GM23338 (cell line): Measurements from ENCODE around the gene RIT1. TPM values are rescaled to one million over a fixed set of nuclear protein-coding genes. Genes with fewer than 3 reads are reported as not detected.

Experiments used
- ATAC-seq: fragments of 200-7000 bp; cut with Tn5 transposase; 3 replicates; pipeline ENCODE4 v1.9.1; 2020
- DNase-seq: peaks from one replicate; pipeline ENCODE4 v3.0.0-alpha.2; 2015; ENCODE audit warnings: low spot score
- H2AFZ ChIP-seq: fragments of 200-600 bp; sonication (generic); 2 replicates; pipeline ENCODE4 v1.8.0; 2016; ENCODE audit warnings: antibody characterized with exemption, mild to moderate bottlenecking, moderate library complexity
- H3F3A ChIP-seq: fragments of 200-600 bp; sonication (generic); replicated peaks from 2 replicates; pipeline ENCODE4 v1.8.0; 2017; ENCODE audit warnings: antibody characterized with exemption, mixed run types, low read depth
- H3K27ac ChIP-seq: fragments of 200-600 bp; sonication (generic); 2 replicates; pipeline ENCODE4 v1.6.1; 2016; ENCODE audit warnings: low read depth
- H3K27me3 ChIP-seq: fragments of 200-600 bp; sonication (generic); 2 replicates; pipeline ENCODE4 v1.8.0; 2016; ENCODE audit warnings: mild to moderate bottlenecking, mixed run types, moderate library complexity; ENCODE audit not compliant: insufficient read depth
- H3K36me3 ChIP-seq: fragments of 200-600 bp; sonication (generic); 2 replicates; pipeline ENCODE4 v1.8.0; 2016; ENCODE audit warnings: mild to moderate bottlenecking; ENCODE audit not compliant: insufficient read depth
- H3K4me1 ChIP-seq: fragments of 200-600 bp; sonication (generic); 2 replicates; pipeline ENCODE4 v1.8.0; 2016; ENCODE audit warnings: mild to moderate bottlenecking, moderate library complexity; ENCODE audit not compliant: insufficient read depth
- H3K4me2 ChIP-seq: fragments of 200-600 bp; sonication (generic); 2 replicates; pipeline ENCODE4 v1.7.1; 2017; ENCODE audit warnings: mixed run types
- H3K4me3 ChIP-seq: fragments of 200-600 bp; sonication (generic); 2 replicates; pipeline ENCODE4 v1.6.1; 2016; ENCODE audit warnings: mixed run types
- H3K79me2 ChIP-seq: fragments of 200-600 bp; sonication (generic); replicated peaks from 2 replicates; pipeline ENCODE4 v1.8.0; 2017; ENCODE audit warnings: mild to moderate bottlenecking; ENCODE audit not compliant: insufficient read depth
- H3K9me2 ChIP-seq: fragments of 200-600 bp; sonication (generic); 2 replicates; pipeline ENCODE4 v1.8.0; 2017; ENCODE audit not compliant: insufficient read depth
- H4K20me1 ChIP-seq: fragments of 200-600 bp; sonication (generic); replicated peaks from 2 replicates; pipeline ENCODE4 v1.8.0; 2017; ENCODE audit warnings: mild to moderate bottlenecking; ENCODE audit not compliant: insufficient read depth
- H3K27ac Mint-ChIP-seq: 2 replicates; pipeline ENCODE4 v1.8.0; 2020; ENCODE audit warnings: inconsistent platforms, mild to moderate bottlenecking, moderate library complexity, mixed read lengths
- H3K27me3 Mint-ChIP-seq: 3 replicates; pipeline ENCODE4 v1.8.0; 2022; ENCODE audit warnings: low read depth, mild to moderate bottlenecking, moderate library complexity, mixed read lengths, inconsistent platforms; ENCODE audit not compliant: insufficient read depth, poor library complexity
- H3K36me3 Mint-ChIP-seq: 3 replicates; pipeline ENCODE4 v1.8.0; 2021; ENCODE audit warnings: low read depth, mild to moderate bottlenecking, inconsistent platforms, moderate library complexity, mixed read lengths
- H3K4me1 Mint-ChIP-seq: 3 replicates; pipeline ENCODE4 v1.8.0; 2020; ENCODE audit warnings: mild to moderate bottlenecking, inconsistent platforms, mixed read lengths
- H3K4me3 Mint-ChIP-seq: 3 replicates; pipeline ENCODE4 v1.8.0; 2021; ENCODE audit warnings: moderate library complexity, mild to moderate bottlenecking, inconsistent platforms, mixed read lengths
- H3K9me3 Mint-ChIP-seq: 3 replicates; pipeline ENCODE4 v1.8.0; 2020; ENCODE audit warnings: moderate library complexity, mild to moderate bottlenecking, inconsistent platforms, mixed read lengths
- CREB1 ChIP-seq: fragments of 250-450 bp; sonication (Bioruptor Pico); IDR thresholded peaks from 2 replicates; pipeline ENCODE4 v1.5.0; 2020; ENCODE audit warnings: low read depth, mild to moderate bottlenecking, moderate library complexity
- EZH2 ChIP-seq: fragments of 200-600 bp; sonication (generic); IDR thresholded peaks from one replicate; pipeline ENCODE4 v1.8.0; 2017; ENCODE audit warnings: antibody characterized with exemption, mild to moderate bottlenecking, low read depth; ENCODE audit not compliant: unreplicated experiment
- EZH2phosphoT487 ChIP-seq: fragments of 200-600 bp; sonication (generic); IDR thresholded peaks from one replicate; pipeline ENCODE4 v1.8.1; 2018; ENCODE audit warnings: antibody characterized with exemption; ENCODE audit not compliant: unreplicated experiment
- JUNB ChIP-seq: IDR thresholded peaks from one replicate; pipeline ENCODE4 v1.6.1; 2016; ENCODE audit warnings: antibody characterized with exemption; ENCODE audit not compliant: unreplicated experiment
- NANOG ChIP-seq: IDR thresholded peaks from 2 replicates; pipeline ENCODE4 v1.6.1; 2016; ENCODE audit warnings: antibody characterized with exemption, borderline replicate concordance
- POLR2AphosphoS5 ChIP-seq: IDR thresholded peaks from 2 replicates; pipeline ENCODE4 v1.6.1; 2016; ENCODE audit warnings: antibody characterized with exemption, low read depth
- STAT1 ChIP-seq: IDR thresholded peaks from one replicate; pipeline ENCODE4 v1.6.1; 2016; ENCODE audit warnings: antibody characterized with exemption; ENCODE audit not compliant: unreplicated experiment
- ZNF114 ChIP-seq: fragments of 250-450 bp; sonication (Bioruptor Pico); IDR thresholded peaks from 2 replicates; pipeline ENCODE4 v1.5.0; 2020; ENCODE audit warnings: mild to moderate bottlenecking, moderate library complexity
- ZNF331 ChIP-seq: fragments of 250-450 bp; sonication (Bioruptor Pico); IDR thresholded peaks from 2 replicates; pipeline ENCODE4 v1.5.0; 2020; ENCODE audit warnings: low read depth, mild to moderate bottlenecking, moderate library complexity
- polyA plus RNA-seq: library from polyadenylated mRNA; unstranded; fragments of >200 nt; fragmentation: Nextera tagmentation; extraction: Ambion mirVana; gene quantifications from 2 replicates; pipeline ENCODE4 v1.2.1, GENCODE V29; 2016
- total RNA-seq: library from RNA; depleted of rRNA; stranded (reverse); fragments of >200 nt; shearing (Covaris generic); gene quantifications from 2 replicates; pipeline ENCODE4 v1.2.3, GENCODE V29; 2014
- TF ChIP-seq, protein P1 (sequence below): IDR thresholded peaks from one replicate; pipeline ENCODE4 v1.6.1; 2018; ENCODE audit warnings: antibody characterized with exemption; ENCODE audit not compliant: unreplicated experiment
- TF ChIP-seq, protein P2 (sequence below), 2 experiments: fragments of 200-600 bp in 1 of 2; sonication (generic) in 1 of 2; conservative IDR thresholded peaks; 2 replicates each; pipeline versions ENCODE4 v1.5.1 to v1.6.1; 2016 to 2017; ENCODE audit warnings: antibody characterized with exemption in 2 of 2, low read depth in 2 of 2, mild to moderate bottlenecking in 2 of 2, moderate library complexity in 1 of 2
- TF ChIP-seq, protein P3 (sequence below): IDR thresholded peaks from 2 replicates; pipeline ENCODE4 v1.6.1; 2016; ENCODE audit warnings: antibody characterized with exemption

Gene RIT1
- total and polyA plus RNA-seq, 2 experiments from 2014 or later, result 21.5 to 24.4 TPM

DNA sequence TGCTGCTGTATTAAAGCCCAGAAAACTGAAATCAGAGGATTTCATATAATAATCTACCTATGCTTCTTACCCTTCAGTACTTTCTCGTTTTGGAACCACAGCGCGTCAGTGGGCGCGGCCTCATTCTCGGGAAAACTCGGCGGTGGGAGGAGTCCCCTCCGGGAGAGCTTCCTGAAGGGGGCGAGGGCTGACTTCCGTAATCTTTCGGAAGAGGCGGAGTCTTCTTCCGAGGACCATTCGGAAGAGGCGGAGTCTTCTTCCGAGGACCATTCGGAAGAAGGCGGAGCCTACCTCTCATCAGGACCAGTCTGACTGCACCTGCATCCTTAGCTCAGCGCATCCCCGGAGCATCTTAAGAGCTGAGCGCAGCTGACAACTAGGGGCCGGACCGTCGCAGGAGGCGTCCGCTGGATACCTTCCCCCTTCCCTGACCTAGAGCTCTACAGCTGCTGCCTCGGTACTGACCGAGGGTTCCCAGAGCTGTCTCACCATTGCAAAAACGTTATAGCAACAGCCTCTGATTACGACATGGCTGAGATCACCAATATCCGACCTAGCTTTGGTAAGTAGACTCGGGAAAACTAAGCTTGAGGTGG, 51.8 kb downstream of the RIT1 start, which contains the start of gene SYT11:
Gene SYT11 (plus strand): TSS at position 334 of the 596 bp plus-strand sequence. CDS start 195 bp downstream, at position 529.
- H3K4me2 ChIP-seq, result peak within 1 kb of the TSS; percentile 79
- peaks cover 11% of the 10 kb centered on the region for H3K4me1 ChIP-seq
- peaks cover 10% of the 10 kb centered on the region for H3K36me3 Mint-ChIP-seq
- TF ChIP-seq EZH2phosphoT487, result no peak
- no peak for TF ChIP-seq STAT1
- no peak for TF ChIP-seq EZH2
- TF ChIP-seq, protein P1, sequence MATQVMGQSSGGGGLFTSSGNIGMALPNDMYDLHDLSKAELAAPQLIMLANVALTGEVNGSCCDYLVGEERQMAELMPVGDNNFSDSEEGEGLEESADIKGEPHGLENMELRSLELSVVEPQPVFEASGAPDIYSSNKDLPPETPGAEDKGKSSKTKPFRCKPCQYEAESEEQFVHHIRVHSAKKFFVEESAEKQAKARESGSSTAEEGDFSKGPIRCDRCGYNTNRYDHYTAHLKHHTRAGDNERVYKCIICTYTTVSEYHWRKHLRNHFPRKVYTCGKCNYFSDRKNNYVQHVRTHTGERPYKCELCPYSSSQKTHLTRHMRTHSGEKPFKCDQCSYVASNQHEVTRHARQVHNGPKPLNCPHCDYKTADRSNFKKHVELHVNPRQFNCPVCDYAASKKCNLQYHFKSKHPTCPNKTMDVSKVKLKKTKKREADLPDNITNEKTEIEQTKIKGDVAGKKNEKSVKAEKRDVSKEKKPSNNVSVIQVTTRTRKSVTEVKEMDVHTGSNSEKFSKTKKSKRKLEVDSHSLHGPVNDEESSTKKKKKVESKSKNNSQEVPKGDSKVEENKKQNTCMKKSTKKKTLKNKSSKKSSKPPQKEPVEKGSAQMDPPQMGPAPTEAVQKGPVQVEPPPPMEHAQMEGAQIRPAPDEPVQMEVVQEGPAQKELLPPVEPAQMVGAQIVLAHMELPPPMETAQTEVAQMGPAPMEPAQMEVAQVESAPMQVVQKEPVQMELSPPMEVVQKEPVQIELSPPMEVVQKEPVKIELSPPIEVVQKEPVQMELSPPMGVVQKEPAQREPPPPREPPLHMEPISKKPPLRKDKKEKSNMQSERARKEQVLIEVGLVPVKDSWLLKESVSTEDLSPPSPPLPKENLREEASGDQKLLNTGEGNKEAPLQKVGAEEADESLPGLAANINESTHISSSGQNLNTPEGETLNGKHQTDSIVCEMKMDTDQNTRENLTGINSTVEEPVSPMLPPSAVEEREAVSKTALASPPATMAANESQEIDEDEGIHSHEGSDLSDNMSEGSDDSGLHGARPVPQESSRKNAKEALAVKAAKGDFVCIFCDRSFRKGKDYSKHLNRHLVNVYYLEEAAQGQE, result no peak
- TF ChIP-seq JUNB, result no peak
- no peak for TF ChIP-seq NANOG
- no peak for TF ChIP-seq CREB1 (CRISPR knock-in tag)
- peak; percentile 52; the same call in 1 of the 2 replicates for TF ChIP-seq POLR2AphosphoS5
- peak within 1 kb of the TSS; percentile 61 for H3K4me3 ChIP-seq
- peak within 1 kb of the TSS; percentile 80 for H3K4me3 Mint-ChIP-seq
- H3F3A ChIP-seq, result peaks cover 16% of the 10 kb centered on the region
- no peaks in the 10 kb centered on the region for H3K27me3 ChIP-seq
- ATAC-seq (peak; percentile 76), DNase-seq (peak; percentile 99)
- H3K4me1 Mint-ChIP-seq, result peaks cover 6% of the 10 kb centered on the region
- no peaks in the 10 kb centered on the region for H3K9me2 ChIP-seq
- H2AFZ ChIP-seq, result peak within 1 kb of the TSS; percentile 12
- H4K20me1 ChIP-seq, result no peaks in the 10 kb centered on the region; the same call in 1 of the 2 replicates
- peak within 1 kb of the TSS; percentile 94 for H3K27ac ChIP-seq
- H3K9me3 Mint-ChIP-seq, result no peaks in the 10 kb centered on the region
- H3K79me2 ChIP-seq, result peaks cover 25% of the 10 kb centered on the region
- peaks cover 3% of the 10 kb centered on the region; the same call in 1 of the 2 replicates for H3K36me3 ChIP-seq
- H3K27me3 Mint-ChIP-seq, result peaks cover 14% of the 10 kb centered on the region
- H3K27ac Mint-ChIP-seq, result peak within 1 kb of the TSS; percentile 83

DNA sequence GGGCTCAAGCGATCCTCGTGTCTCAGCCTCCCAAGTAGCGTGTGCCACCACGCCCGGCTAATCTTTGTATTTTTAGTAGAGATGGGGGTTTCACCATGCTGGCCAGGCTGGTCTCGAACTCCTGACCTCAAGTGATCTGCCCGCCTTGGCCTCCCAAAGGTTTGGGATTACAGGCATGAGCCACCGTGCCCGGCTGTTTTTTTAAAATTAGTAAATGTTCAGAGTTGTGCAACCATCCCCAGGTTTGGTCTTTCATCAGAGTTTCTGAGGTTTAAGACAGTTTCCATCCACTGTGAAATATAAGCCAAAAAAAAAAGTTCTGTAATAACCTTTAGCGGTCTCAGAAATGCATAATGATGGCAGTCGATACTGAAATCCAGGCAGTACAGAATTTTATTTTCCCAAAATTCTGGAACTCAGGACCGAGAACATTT, 52.3 kb downstream of the RIT1 start:
- Mint-ChIP-seq H3K36me3 (peaks cover 10% of the 10 kb centered on the region), H3K27ac (peak overlapping the region; percentile 83), H3K4me3 (peak overlapping the region; percentile 80), H3K4me1 (peaks cover 6% of the 10 kb centered on the region), H3K27me3 (peaks cover 14% of the 10 kb centered on the region), H3K9me3 (no peaks in the 10 kb centered on the region)
- Histone ChIP-seq H3K9me2 (no peaks in the 10 kb centered on the region), H4K20me1 (peaks cover 2% of the 10 kb centered on the region; the same call in 1 of the 2 replicates), H3K27ac (0 out of 2 replicates have a peak overlapping the region, but pooled peaks have one; percentile 24), H3K4me1 (peaks cover 11% of the 10 kb centered on the region), H3K36me3 (peaks cover 8% of the 10 kb centered on the region; the same call in 1 of the 2 replicates), H3K4me2 (peak overlapping the region; percentile 64), H3F3A (peaks cover 16% of the 10 kb centered on the region), H3K4me3 (peak overlapping the region; percentile 46), H3K79me2 (peaks cover 30% of the 10 kb centered on the region), H3K27me3 (no peaks in the 10 kb centered on the region), H2AFZ (no peak overlapping the region)
- DNase-seq, result no peak
- ATAC-seq, result no peak
- no peak for TF ChIP-seq CREB1 (CRISPR knock-in tag)
- TF ChIP-seq STAT1, result no peak
- TF ChIP-seq, protein P2, sequence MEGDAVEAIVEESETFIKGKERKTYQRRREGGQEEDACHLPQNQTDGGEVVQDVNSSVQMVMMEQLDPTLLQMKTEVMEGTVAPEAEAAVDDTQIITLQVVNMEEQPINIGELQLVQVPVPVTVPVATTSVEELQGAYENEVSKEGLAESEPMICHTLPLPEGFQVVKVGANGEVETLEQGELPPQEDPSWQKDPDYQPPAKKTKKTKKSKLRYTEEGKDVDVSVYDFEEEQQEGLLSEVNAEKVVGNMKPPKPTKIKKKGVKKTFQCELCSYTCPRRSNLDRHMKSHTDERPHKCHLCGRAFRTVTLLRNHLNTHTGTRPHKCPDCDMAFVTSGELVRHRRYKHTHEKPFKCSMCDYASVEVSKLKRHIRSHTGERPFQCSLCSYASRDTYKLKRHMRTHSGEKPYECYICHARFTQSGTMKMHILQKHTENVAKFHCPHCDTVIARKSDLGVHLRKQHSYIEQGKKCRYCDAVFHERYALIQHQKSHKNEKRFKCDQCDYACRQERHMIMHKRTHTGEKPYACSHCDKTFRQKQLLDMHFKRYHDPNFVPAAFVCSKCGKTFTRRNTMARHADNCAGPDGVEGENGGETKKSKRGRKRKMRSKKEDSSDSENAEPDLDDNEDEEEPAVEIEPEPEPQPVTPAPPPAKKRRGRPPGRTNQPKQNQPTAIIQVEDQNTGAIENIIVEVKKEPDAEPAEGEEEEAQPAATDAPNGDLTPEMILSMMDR (conservative IDR thresholded peaks at IDR 0.05; ENCODE audit: low read depth in 2 of 2), result no peak
- TF ChIP-seq ZNF114, result no peak
- TF ChIP-seq ZNF331, result no peak
- TF ChIP-seq NANOG, result no peak
- no peak for TF ChIP-seq POLR2AphosphoS5
- no peak for TF ChIP-seq JUNB
- TF ChIP-seq EZH2, result no peak
- TF ChIP-seq EZH2phosphoT487, result no peak
- TF ChIP-seq, protein P3, sequence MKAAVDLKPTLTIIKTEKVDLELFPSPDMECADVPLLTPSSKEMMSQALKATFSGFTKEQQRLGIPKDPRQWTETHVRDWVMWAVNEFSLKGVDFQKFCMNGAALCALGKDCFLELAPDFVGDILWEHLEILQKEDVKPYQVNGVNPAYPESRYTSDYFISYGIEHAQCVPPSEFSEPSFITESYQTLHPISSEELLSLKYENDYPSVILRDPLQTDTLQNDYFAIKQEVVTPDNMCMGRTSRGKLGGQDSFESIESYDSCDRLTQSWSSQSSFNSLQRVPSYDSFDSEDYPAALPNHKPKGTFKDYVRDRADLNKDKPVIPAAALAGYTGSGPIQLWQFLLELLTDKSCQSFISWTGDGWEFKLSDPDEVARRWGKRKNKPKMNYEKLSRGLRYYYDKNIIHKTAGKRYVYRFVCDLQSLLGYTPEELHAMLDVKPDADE, result no peak
